Measurements from ENCODE around the gene SLC6A20.
A peak's percentile ranks its signal among the peaks of the same experiment; 100 is the strongest.

Gene SLC6A20, protein sequence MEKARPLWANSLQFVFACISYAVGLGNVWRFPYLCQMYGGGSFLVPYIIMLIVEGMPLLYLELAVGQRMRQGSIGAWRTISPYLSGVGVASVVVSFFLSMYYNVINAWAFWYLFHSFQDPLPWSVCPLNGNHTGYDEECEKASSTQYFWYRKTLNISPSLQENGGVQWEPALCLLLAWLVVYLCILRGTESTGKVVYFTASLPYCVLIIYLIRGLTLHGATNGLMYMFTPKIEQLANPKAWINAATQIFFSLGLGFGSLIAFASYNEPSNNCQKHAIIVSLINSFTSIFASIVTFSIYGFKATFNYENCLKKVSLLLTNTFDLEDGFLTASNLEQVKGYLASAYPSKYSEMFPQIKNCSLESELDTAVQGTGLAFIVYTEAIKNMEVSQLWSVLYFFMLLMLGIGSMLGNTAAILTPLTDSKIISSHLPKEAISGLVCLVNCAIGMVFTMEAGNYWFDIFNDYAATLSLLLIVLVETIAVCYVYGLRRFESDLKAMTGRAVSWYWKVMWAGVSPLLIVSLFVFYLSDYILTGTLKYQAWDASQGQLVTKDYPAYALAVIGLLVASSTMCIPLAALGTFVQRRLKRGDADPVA

DNA sequence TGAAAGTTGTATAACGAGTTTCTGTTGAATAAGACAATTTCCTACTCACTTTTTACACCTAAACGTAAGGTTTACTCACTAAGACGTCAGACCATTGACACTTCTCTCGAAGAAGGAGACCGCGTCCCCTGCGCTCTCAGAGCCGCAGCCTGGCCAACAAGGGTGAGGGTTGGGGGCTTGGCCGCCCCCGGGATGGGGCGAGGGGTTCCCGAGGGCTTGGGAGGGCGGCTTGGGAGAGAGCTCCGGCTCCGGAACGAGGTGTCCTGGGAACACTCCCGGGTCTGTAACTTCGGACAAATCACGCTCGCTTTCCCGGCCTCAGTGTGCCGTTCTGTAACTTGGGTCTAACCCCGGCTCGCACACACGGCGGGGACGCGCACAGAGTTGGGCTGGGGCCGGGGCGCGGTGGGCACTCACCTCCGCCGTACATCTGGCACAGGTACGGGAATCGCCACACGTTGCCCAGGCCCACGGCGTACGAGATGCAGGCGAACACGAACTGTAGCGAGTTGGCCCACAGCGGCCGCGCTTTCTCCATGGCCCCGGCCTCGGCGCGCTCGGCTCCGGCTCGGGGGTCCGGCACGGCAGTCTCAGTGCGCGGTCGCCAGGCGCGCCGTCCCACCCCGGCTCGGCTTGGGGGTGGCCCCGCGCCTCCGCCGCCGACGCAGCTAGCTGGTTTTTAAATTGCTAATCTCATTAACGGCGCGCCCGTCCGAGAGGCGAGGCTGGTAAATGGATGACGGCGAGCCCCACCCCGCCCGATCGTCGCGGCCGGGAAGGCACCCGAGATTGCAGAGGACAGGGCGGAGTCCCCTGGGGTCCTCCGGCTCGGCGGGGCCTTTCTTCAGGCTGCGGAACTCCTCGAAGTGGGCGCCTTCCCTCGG is at the start of gene SLC6A20:
Gene SLC6A20, minus strand, starts transcription at position 655 of the 884 bp plus-strand sequence. Its CDS starts 117 bp downstream, at position 538.
- Mint-ChIP-seq H3K27ac (no peak within 1 kb of the TSS), H3K27me3 (peaks cover 46 to 47% of the 10 kb centered on the region in 2 donors), H3K4me1 (peaks cover 17 to 30% of the 10 kb centered on the region in 2 donors), H3K36me3 (no peaks in the 10 kb centered on the region), H3K4me3 (peak within 1 kb of the TSS; percentile 79 to 82), H3K9me3 (no peaks in the 10 kb centered on the region)
- no peak for DNase-seq
- peak; percentile 68 for ATAC-seq (replicated peaks)

DNA sequence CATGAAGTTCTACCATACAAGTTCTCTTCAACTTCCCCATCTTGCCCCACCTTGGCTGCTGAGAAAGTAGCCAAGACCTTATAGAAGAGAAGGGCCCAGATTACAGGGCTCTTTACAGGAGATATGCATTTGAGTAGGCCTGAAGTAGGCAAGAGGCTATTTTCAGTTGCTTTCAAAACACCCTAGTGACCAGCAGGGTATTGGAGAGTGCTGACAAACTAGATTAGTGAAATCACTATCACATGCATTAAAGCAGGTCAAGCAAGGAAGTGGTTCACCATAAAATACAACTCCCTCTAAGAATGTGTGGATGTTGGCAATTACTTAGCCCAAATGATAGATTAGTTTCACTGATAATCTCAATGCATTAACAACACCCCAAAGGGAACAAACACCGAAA is 48.3 kb upstream of the SLC6A20 start:
- no peak for ATAC-seq (replicated peaks)
- no peak for DNase-seq
- Mint-ChIP-seq H3K9me3 (no peaks in the 10 kb centered on the region), H3K36me3 (no peaks in the 10 kb centered on the region), H3K4me1 (peaks cover 5 to 10% of the 10 kb centered on the region in 2 donors), H3K4me3 (no peak overlapping the region), H3K27ac (no peak overlapping the region), H3K27me3 (no peaks in the 10 kb centered on the region)

DNA sequence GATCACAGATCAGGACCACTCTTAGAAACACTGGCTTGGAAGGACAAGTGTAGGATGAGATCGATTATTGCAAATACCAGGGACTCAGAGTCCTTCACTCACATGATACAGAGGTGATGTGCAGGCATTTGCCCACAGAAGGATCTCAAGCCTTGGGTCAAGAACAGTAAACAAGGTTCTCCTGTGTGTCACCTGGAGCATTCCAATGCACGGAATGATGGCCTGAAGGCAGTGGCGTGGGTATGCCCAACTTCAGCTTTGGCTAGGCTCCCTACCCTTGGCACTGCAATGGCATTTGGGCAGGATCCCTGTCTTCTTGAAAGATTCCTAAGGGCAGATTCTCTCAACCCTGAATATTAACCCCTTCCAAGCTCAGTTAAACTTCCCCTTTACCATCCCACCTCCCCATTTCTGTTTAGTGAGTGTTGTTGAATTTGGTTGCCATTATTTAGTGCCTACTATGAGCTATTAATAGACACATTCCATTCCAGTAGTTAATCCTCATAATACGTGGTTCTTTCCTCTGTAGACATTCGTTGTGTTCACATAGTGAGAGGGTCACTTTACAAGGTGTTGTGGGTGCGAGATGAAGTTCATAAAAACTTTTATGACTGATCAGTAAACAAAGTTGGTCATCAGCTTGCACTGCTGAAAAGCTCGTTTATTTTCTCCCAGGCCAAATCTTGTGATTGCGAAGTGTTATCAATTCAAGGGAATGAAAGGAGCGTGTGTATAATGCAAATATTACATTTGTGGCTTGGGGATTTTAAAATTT is 46.7 kb upstream of the SLC6A20 start:
- Mint-ChIP-seq H3K27ac (no peak overlapping the region), H3K9me3 (no peaks in the 10 kb centered on the region), H3K4me1 (peaks cover 5 to 10% of the 10 kb centered on the region in 2 donors), H3K36me3 (no peaks in the 10 kb centered on the region), H3K4me3 (peak overlapping the region; percentile 98 to 99), H3K27me3 (no peaks in the 10 kb centered on the region)
- no peak for DNase-seq
- ATAC-seq (replicated peaks), result no peak

DNA sequence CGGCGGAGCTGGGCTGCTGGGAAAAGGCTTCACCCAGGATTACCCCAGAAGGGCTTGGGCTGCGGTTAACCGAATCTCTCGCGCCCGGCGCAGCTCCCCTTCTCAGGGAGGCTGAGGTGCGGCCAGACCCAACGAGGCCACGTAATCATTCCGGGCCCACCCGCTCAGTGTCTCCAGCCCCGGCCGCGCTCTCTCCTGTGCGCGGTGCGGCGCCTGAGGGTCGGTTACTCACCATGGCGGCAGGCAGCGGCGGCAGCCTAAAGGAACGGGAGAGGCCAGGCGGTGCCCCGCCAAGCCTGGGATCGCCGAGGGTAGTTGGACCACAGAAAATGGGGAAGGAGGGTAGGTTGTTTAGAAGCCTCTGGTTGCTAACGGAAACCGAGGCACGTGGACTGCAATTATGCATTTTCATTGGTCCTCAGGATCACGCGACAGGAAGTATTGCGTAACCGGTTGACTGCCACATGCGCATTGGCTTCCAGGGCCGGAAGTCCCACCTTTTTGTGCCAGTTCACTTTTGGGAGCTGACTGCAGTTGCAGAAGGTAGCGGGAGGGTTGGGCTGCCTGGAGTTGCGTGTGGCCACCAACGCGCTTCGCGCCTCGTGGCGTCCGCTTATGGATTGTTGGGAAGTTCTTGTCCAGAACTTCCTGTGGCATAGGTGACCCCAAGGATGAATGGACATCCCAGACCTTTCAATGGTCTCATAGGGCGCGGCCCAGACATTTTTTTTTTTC is 45.6 kb upstream of the SLC6A20 start, which contains the start of gene LZTFL1:
Gene LZTFL1, minus strand, starts transcription at position 363 of the 735 bp plus-strand sequence. Its CDS starts 128 bp downstream, at position 235.
- peak; percentile 91 for DNase-seq
- peaks cover 4 to 5% of the 10 kb centered on the region in 2 donors for H3K36me3 Mint-ChIP-seq
- H3K9me3 Mint-ChIP-seq, result no peaks in the 10 kb centered on the region
- peak within 1 kb of the TSS; percentile 98 for H3K27ac Mint-ChIP-seq
- peak within 1 kb of the TSS; percentile 98 to 99 for H3K4me3 Mint-ChIP-seq
- ATAC-seq (replicated peaks), result peak; percentile 96 to 98
- no peaks in the 10 kb centered on the region for H3K27me3 Mint-ChIP-seq
- H3K4me1 Mint-ChIP-seq, result peaks cover 5 to 10% of the 10 kb centered on the region in 2 donors

DNA sequence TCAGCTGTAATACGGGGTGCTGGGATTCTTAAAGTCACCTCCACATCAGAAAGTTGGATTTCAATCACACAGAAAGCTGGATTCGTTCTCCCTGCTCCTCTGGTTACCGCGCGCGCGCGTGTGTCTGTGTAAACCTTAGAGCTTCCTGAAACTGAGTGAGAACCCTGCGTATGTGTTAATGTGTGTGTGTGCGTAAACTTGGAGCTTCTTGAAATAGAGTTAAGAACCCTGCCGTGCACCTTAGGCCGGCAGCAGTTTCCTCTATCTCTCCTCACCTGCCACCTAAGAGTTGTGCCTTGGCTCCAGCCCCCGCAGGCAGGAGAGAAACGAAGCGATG is 45.1 kb upstream of the SLC6A20 start:
- peak; percentile 2 for DNase-seq
- Mint-ChIP-seq H3K27ac (peak overlapping the region; percentile 98), H3K27me3 (no peaks in the 10 kb centered on the region), H3K4me3 (peak overlapping the region; percentile 98 to 99), H3K4me1 (peaks cover 5 to 10% of the 10 kb centered on the region in 2 donors), H3K36me3 (peaks cover 4 to 11% of the 10 kb centered on the region in 2 donors), H3K9me3 (no peaks in the 10 kb centered on the region)
- peak; percentile 39 to 41 for ATAC-seq (replicated peaks)

DNA sequence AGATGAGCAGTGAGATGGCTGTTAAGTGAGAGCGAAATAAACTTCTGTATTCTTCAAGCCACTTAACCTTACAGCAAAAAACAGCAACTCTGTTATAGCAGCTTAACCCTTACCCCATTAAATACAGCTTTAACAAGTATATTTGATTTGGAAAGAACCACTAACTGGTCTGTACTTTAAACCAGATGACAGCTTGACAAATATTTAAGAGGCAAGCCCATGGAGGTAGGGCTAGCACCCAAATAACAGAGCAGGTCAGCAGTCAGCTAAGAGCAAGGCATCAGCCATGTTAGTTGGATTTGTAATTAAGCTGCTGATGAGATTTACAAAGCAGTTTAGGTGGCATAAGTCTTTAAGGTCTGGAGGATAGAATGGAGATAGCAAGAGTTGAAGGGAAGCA is 42.1 kb upstream of the SLC6A20 start:
- Mint-ChIP-seq H3K4me1 (peaks cover 0 to 5% of the 10 kb centered on the region in 2 donors), H3K27me3 (no peaks in the 10 kb centered on the region), H3K27ac (no peak overlapping the region), H3K9me3 (no peaks in the 10 kb centered on the region), H3K36me3 (peaks cover 4 to 14% of the 10 kb centered on the region in 2 donors), H3K4me3 (no peak overlapping the region)
- ATAC-seq (replicated peaks), result no peak
- DNase-seq, result no peak

DNA sequence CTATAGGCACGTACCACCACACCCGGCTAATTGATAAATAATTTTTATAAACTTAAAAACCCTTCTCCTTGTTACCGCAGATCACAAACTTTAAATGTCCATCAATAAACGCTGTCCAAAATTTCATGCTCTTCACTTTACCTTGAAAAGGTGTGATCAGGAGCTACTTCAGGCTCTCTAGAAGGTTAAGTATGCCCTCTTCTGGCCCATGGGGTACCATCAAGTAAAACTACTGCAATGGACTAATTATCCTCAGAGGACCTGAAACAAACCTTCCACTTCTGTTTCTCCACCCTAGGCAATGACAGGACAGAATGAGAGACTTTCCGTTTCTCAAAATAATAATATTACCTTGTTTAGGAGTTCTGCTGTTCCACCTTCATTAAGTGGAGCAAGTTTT is 36.4 kb upstream of the SLC6A20 start:
- H3K4me3 Mint-ChIP-seq, result no peak overlapping the region
- no peaks in the 10 kb centered on the region for H3K27me3 Mint-ChIP-seq
- peaks cover 13 to 42% of the 10 kb centered on the region in 2 donors for H3K36me3 Mint-ChIP-seq
- H3K4me1 Mint-ChIP-seq, result no peaks in the 10 kb centered on the region
- H3K9me3 Mint-ChIP-seq, result no peaks in the 10 kb centered on the region
- no peak overlapping the region for H3K27ac Mint-ChIP-seq
- DNase-seq (no peak), ATAC-seq (replicated peaks) (peak; percentile 39 to 51)

DNA sequence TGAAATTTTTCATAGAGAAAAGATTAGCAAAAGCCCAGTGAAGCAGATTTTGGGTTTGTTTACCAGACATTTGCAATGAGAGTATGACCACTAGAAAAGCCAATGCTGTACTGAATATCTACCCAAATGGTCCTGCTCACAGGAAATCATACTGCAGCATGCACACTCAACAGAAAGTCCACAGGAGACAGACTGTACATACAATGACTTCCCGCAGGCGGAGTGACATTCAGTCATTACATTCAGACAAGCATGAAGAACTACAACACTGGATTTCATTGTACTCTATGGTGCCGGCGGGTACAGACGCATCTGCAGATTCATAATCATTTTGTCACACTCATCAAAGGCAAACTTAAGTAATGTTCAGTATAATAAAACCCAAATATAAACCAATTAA is 33.8 kb upstream of the SLC6A20 start:
- Mint-ChIP-seq H3K27ac (no peak overlapping the region), H3K36me3 (peaks cover 14 to 35% of the 10 kb centered on the region in 2 donors)
- no peak for ATAC-seq (replicated peaks)

GRCh38 chr3:45826908-45827307 is 30.6 kb upstream of the SLC6A20 start:
- H3K4me3 Mint-ChIP-seq, result no peak overlapping the region
- no peaks in the 10 kb centered on the region for H3K27me3 Mint-ChIP-seq
- H3K4me1 Mint-ChIP-seq, result peaks cover 0 to 8% of the 10 kb centered on the region in 2 donors
- DNase-seq (no peak), ATAC-seq (replicated peaks) (no peak)
- H3K27ac Mint-ChIP-seq, result no peak overlapping the region
- peaks cover 15 to 33% of the 10 kb centered on the region in 2 donors for H3K36me3 Mint-ChIP-seq
- H3K9me3 Mint-ChIP-seq, result no peaks in the 10 kb centered on the region

More for the DNA sequence above, 33.8 kb upstream of the SLC6A20 start:
- no peaks in the 10 kb centered on the region for H3K9me3 Mint-ChIP-seq
- no peak overlapping the region for H3K4me3 Mint-ChIP-seq
- peaks cover 0 to 8% of the 10 kb centered on the region in 2 donors for H3K4me1 Mint-ChIP-seq
- no peaks in the 10 kb centered on the region for H3K27me3 Mint-ChIP-seq
- no peak for DNase-seq

DNA sequence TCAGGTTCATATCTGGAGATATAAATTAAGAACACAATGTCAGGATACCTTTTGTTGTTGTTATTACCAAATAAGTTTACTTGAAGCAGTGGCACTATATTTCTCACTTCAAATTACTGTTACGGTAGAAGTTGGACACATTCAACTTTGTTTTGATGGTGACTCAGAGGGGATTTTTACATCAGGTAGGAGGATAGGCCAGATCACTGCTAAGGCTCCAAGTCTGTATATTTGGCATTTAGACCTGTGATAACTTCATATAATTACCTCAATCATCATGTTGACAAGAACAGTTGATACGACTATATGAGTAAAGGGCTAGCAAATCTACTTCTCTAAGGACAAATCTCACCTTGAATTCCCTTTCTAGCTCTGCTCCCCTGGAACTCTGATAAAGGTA is 30.0 kb upstream of the SLC6A20 start:
- H3K9me3 Mint-ChIP-seq, result no peaks in the 10 kb centered on the region
- no peak for DNase-seq
- H3K4me3 Mint-ChIP-seq, result no peak overlapping the region
- peak; percentile 31 to 33 for ATAC-seq (replicated peaks)
- no peaks in the 10 kb centered on the region for H3K27me3 Mint-ChIP-seq
- H3K4me1 Mint-ChIP-seq, result peaks cover 0 to 8% of the 10 kb centered on the region in 2 donors
- no peak overlapping the region for H3K27ac Mint-ChIP-seq
- peaks cover 9 to 32% of the 10 kb centered on the region in 2 donors for H3K36me3 Mint-ChIP-seq

GRCh38 chr3:45821127-45821526 is 24.8 kb upstream of the SLC6A20 start:
- H3K4me1 Mint-ChIP-seq, result peaks cover 0 to 5% of the 10 kb centered on the region in 2 donors
- no peaks in the 10 kb centered on the region for H3K9me3 Mint-ChIP-seq
- no peak overlapping the region for H3K27ac Mint-ChIP-seq
- DNase-seq (no peak), ATAC-seq (replicated peaks) (no peak)
- H3K4me3 Mint-ChIP-seq, result no peak overlapping the region
- H3K36me3 Mint-ChIP-seq, result peaks cover 7 to 22% of the 10 kb centered on the region in 2 donors
- no peaks in the 10 kb centered on the region for H3K27me3 Mint-ChIP-seq

DNA sequence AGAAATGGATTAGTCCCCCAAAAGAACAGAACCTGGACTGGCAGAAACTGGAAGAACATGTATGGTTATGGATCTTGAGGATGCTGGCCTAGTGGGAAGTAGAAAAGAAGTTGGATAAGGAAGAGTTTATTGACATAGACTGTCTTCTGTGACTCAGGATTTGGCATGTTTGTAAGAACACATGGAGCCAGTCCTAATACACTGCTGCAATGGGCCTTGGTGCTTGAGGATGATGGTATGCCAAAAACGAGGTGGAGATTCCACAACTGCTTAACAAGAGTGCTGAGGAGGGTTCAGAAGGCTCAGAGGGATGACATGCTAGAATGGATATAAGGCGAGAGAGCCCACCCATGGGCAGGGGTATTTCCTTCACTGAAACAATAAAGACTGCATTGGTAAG is 23.2 kb upstream of the SLC6A20 start:
- no peak overlapping the region for H3K27ac Mint-ChIP-seq
- peaks cover 9 to 22% of the 10 kb centered on the region in 2 donors for H3K36me3 Mint-ChIP-seq
- H3K4me1 Mint-ChIP-seq, result peaks cover 0 to 9% of the 10 kb centered on the region in 2 donors
- no peaks in the 10 kb centered on the region for H3K9me3 Mint-ChIP-seq
- H3K4me3 Mint-ChIP-seq, result no peak overlapping the region
- H3K27me3 Mint-ChIP-seq, result no peaks in the 10 kb centered on the region
- ATAC-seq (replicated peaks), result no peak
- DNase-seq, result no peak

All from stimulated activated naive B cell treated with anti-CD40 and anti-IgM and Interleukin-4, amounts not matched to agents 10 μg/mL and 1 μg/mL and 100 μg/mL, for 72 hours (primary cell).